Body of pancreas (tissue), 4 donors: ENCODE results near the gene RARB.

ENCODE experiments used
- POLR2A ChIP-seq, 3 donors: fragments of 450-650 bp; IDR thresholded peaks; one replicate each; pipeline ENCODE4 v1.6.1; 2016; ENCODE audit warnings: antibody characterized with exemption in 3 of 3, mild to moderate bottlenecking in 2 of 3
- TF ChIP-seq, protein P1 (sequence below), 7 experiments: fragments of 450-650 bp in 4 of 7; fragments of 200-600 bp in 3 of 7; sonication (generic) in 3 of 7; IDR thresholded peaks; one replicate each; pipeline ENCODE4 v1.5.1; 2016 to 2019; ENCODE audit warnings: antibody characterized with exemption in 7 of 7

DNA sequence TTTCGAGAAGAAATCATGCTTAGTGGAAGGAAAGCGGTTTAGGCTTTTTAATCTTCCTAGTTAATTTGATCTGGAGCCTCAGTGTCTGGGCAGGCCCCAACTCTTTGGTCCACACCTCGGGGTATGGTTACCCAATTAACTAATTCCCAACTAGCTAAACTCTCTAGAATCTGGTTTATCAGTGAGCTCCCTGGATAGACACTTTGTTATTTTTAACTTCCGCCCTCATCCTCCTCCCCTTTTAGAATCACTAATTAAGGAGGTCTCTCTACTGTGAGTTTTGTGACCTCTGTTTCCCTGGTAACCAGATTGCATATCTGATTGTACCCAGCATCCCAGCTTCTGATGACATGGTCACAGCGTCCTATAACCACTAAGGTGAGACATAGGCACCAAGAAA is 112.2 kb downstream of the RARB start:
- TF ChIP-seq POLR2A (IDR thresholded peaks at IDR 0.05) = no peak
- TF ChIP-seq, protein P1, sequence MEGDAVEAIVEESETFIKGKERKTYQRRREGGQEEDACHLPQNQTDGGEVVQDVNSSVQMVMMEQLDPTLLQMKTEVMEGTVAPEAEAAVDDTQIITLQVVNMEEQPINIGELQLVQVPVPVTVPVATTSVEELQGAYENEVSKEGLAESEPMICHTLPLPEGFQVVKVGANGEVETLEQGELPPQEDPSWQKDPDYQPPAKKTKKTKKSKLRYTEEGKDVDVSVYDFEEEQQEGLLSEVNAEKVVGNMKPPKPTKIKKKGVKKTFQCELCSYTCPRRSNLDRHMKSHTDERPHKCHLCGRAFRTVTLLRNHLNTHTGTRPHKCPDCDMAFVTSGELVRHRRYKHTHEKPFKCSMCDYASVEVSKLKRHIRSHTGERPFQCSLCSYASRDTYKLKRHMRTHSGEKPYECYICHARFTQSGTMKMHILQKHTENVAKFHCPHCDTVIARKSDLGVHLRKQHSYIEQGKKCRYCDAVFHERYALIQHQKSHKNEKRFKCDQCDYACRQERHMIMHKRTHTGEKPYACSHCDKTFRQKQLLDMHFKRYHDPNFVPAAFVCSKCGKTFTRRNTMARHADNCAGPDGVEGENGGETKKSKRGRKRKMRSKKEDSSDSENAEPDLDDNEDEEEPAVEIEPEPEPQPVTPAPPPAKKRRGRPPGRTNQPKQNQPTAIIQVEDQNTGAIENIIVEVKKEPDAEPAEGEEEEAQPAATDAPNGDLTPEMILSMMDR (IDR thresholded peaks at IDR 0.05) = no peak
